ENCODE results near the gene C5orf52.

The C5orf52 gene

DNA sequence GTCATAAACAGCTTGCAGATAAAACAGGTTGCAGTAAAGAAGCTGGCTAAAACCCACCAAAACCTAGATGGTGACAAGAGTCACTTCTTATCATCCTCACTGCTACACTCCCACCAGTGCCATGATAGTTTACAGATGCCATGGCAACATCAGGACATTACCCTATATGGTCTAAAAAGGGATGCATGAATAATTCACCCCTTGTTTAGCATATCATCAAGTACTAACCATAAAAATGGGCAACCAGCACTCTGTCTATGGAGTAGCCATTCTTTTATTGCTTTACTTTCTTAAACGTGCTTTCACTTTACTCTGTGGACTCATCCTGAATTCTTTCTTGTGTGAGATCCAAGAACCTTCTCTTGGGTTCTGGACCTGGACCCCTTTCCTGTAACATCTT is 12.4 kb upstream of the C5orf52 start:
- CTCF ChIA-PET = no interaction called here
- no peak for DNase-seq (ENCODE audit: extremely low spot score)
- TF ChIP-seq FOXA1 (IDR thresholded peaks at IDR 0.05) (no peak), ZNF384 (IDR thresholded peaks at IDR 0.05) (no peak), SUZ12 (IDR thresholded peaks at IDR 0.05) (no peak), HDGF (IDR thresholded peaks at IDR 0.05; ENCODE audit: borderline replicate concordance) (no peak), ELF4 (IDR thresholded peaks at IDR 0.05) (no peak), SP1 (IDR thresholded peaks at IDR 0.05) (no peak), ARNT (IDR thresholded peaks at IDR 0.05) (no peak), LEF1 (IDR thresholded peaks at IDR 0.05; ENCODE audit: borderline replicate concordance) (no peak), CTBP1 (IDR thresholded peaks at IDR 0.05; ENCODE audit: borderline replicate concordance) (no peak), L3MBTL2 (conservative IDR thresholded peaks at IDR 0.05) (no peak), NFRKB (IDR thresholded peaks at IDR 0.05) (no peak), TARDBP (IDR thresholded peaks at IDR 0.05) (no peak), FOXK2 (IDR thresholded peaks at IDR 0.05) (no peak), FOXM1 (IDR thresholded peaks at IDR 0.05; ENCODE audit: borderline replicate concordance) (no peak)
- TF ChIP-seq, protein P1, sequence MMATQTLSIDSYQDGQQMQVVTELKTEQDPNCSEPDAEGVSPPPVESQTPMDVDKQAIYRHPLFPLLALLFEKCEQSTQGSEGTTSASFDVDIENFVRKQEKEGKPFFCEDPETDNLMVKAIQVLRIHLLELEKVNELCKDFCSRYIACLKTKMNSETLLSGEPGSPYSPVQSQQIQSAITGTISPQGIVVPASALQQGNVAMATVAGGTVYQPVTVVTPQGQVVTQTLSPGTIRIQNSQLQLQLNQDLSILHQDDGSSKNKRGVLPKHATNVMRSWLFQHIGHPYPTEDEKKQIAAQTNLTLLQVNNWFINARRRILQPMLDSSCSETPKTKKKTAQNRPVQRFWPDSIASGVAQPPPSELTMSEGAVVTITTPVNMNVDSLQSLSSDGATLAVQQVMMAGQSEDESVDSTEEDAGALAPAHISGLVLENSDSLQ (IDR thresholded peaks at IDR 0.05) = no peak
- POLR2A ChIA-PET = no interaction called here

DNA sequence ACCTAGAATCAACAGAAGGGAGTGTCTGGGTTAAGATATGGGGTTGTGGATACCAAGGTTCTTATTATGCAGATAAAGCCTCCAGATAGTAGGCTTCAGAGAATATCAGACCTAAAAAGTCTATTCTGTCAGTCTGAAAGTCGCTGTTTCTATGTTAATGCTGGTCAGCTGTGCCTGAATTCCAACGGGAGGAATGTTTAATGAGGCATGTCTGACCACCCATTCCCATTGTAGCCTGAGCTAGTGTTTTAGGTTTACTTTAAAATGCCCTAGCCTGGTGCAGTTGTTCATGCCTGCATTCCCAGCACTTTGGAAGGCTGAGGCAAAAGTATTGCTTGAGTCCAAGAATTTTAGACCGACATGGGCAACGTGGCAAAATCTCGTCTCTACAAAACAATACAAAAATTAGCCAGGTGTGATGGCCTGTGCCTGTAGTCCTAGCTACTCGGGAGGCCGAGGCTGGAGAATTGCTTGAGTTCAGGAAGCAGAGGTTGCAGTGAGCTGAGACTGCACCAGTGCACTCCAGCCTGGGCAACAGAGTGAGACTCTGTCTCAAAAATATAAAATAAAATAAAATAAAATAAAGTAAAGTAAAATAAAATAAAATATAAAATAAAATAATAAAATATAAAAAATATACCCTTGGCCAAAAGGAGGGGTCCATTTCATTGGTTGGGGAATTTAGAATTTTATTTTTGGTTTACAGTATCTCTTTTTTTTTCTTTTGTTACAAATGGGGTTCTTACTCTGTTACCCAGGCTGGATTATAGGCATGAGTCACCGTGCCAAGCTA is 11.3 kb upstream of the C5orf52 start:
- no peak for DNase-seq (ENCODE audit: extremely low spot score)
- TF ChIP-seq FOXK2 (IDR thresholded peaks at IDR 0.05) = no peak
- TF ChIP-seq HDGF (IDR thresholded peaks at IDR 0.05; ENCODE audit: borderline replicate concordance) = no peak
- TF ChIP-seq CTBP1 (IDR thresholded peaks at IDR 0.05; ENCODE audit: borderline replicate concordance) = no peak
- TF ChIP-seq TARDBP (IDR thresholded peaks at IDR 0.05) = no peak
- TF ChIP-seq NFRKB (IDR thresholded peaks at IDR 0.05) = no peak
- TF ChIP-seq ZNF384 (IDR thresholded peaks at IDR 0.05) = no peak
- TF ChIP-seq, protein P1 (IDR thresholded peaks at IDR 0.05) = no peak
- TF ChIP-seq ELF4 (IDR thresholded peaks at IDR 0.05) = no peak
- TF ChIP-seq SP1 (IDR thresholded peaks at IDR 0.05) = no peak
- no peak for TF ChIP-seq SUZ12 (IDR thresholded peaks at IDR 0.05)
- no peak for TF ChIP-seq FOXM1 (IDR thresholded peaks at IDR 0.05; ENCODE audit: borderline replicate concordance)
- TF ChIP-seq LEF1 (IDR thresholded peaks at IDR 0.05; ENCODE audit: borderline replicate concordance) = no peak
- POLR2A ChIA-PET = no interaction called here
- CTCF ChIA-PET = no interaction called here

DNA sequence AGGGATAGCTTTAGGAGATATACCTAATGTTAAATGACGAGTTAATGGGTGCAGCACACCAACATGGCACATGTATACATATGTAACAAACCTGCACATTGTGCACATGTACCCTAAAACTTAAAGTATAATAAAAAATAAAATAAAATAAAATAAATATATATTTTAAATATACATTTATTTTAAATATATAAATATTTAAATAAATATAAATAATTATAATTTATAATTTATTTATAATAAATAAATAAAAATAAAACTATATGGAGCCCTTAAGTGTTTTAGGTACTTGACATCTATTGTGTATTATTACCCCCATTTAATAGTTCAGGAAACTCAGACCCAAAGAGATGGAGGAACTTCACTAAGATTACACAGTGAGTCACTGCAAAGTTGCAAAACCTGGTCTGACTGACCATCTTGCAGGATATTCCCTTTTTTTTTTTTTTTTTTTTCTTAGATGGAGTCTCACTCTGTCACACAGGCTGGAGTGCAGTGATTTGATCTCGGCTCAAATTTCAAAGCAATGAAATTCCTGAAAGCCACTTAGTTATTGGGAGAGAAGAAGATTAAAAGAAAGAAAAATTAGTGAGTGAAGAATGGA is 5.8 kb upstream of the C5orf52 start:
- ChIA-PET POLR2A (no interaction called here), CTCF (interaction anchor here (0.7 kb wide), 1 partner anchor 78 kb away, joined by 4 read pairs; no protein-coding TSS in a partner anchor)
- DNase-seq (ENCODE audit: extremely low spot score) = no peak
- peak; percentile 34; the same call in 1 of the 2 replicates for TF ChIP-seq ZNF384 (IDR thresholded peaks at IDR 0.05)
- no peak for TF ChIP-seq NFRKB (IDR thresholded peaks at IDR 0.05)
- no peak for TF ChIP-seq SP1 (IDR thresholded peaks at IDR 0.05)

DNA sequence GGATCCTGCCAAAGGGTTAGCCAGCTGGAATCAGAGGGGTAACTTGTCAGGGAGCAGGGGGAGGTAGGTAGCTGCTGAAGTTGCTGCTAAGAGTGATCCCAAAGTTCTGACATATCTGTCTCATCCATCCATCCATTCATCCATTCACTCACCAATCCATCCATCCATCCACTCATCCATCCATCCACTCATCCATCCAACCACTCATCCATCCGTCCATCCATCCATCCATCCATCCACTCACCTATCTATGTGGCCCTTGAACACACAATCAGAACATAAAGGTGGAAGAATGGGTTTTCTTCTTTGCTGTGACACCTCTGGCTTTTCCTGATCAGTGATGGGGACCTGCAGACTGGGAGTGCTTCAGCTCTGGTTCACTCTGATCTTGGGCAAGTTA is 3.0 kb upstream of the C5orf52 start:
- no peak for DNase-seq (ENCODE audit: extremely low spot score)
- TF ChIP-seq BHLHE40 (IDR thresholded peaks at IDR 0.05; ENCODE audit: borderline replicate concordance) (no peak), ARNT (IDR thresholded peaks at IDR 0.05) (no peak), CTBP1 (IDR thresholded peaks at IDR 0.05; ENCODE audit: borderline replicate concordance) (no peak), FOXM1 (IDR thresholded peaks at IDR 0.05; ENCODE audit: borderline replicate concordance) (no peak), FOXA1 (IDR thresholded peaks at IDR 0.05) (no peak), ELF4 (IDR thresholded peaks at IDR 0.05) (no peak), NFRKB (IDR thresholded peaks at IDR 0.05) (no peak), FOXK2 (IDR thresholded peaks at IDR 0.05) (no peak), HDGF (IDR thresholded peaks at IDR 0.05; ENCODE audit: borderline replicate concordance) (no peak), SP1 (IDR thresholded peaks at IDR 0.05) (no peak), L3MBTL2 (conservative IDR thresholded peaks at IDR 0.05) (no peak), ZNF384 (IDR thresholded peaks at IDR 0.05) (no peak), LEF1 (IDR thresholded peaks at IDR 0.05; ENCODE audit: borderline replicate concordance) (no peak)
- TF ChIP-seq, protein P1 (IDR thresholded peaks at IDR 0.05) = no peak
- CTCF ChIA-PET = interaction anchor here (0.6 to 1.9 kb wide), 3 partner anchors 52 to 326 kb away, joined by 3 to 6 read pairs (median 5); partner anchors contain the start of gene LSM11
- POLR2A ChIA-PET = interaction anchor here (0.6 kb wide), 1 partner anchor 73 kb away, joined by 5 read pairs; no protein-coding TSS in a partner anchor

DNA sequence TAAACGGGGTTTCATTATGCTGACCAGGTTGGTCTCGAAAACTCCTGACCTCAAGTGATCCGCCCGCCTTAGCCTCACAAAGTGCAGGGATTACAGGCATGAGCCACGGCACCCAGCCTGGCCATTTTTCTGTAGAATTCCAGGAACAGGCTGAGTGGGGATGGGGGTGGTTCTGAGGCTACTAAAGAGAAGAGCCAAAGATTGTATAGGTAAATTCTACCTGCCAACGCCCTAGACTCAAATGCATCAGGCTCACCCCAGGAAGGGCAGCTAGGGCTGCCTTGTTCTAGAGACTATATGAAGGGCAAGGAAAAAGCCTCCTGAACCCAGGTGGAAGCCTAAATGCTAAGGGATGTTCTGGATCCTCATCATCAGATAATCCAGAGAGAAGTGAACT is 1.6 kb upstream of the C5orf52 start:
- TF ChIP-seq TARDBP (IDR thresholded peaks at IDR 0.05) (no peak), ZNF384 (IDR thresholded peaks at IDR 0.05) (no peak), FOXA1 (IDR thresholded peaks at IDR 0.05) (no peak), FOXK2 (IDR thresholded peaks at IDR 0.05) (no peak), L3MBTL2 (conservative IDR thresholded peaks at IDR 0.05) (no peak), NFRKB (IDR thresholded peaks at IDR 0.05) (no peak), LEF1 (IDR thresholded peaks at IDR 0.05; ENCODE audit: borderline replicate concordance) (no peak), ARNT (IDR thresholded peaks at IDR 0.05) (no peak), CTBP1 (IDR thresholded peaks at IDR 0.05; ENCODE audit: borderline replicate concordance) (no peak), ELF4 (IDR thresholded peaks at IDR 0.05) (no peak), SUZ12 (IDR thresholded peaks at IDR 0.05) (no peak), BHLHE40 (IDR thresholded peaks at IDR 0.05; ENCODE audit: borderline replicate concordance) (no peak), FOXM1 (IDR thresholded peaks at IDR 0.05; ENCODE audit: borderline replicate concordance) (no peak)
- TF ChIP-seq, protein P1 (IDR thresholded peaks at IDR 0.05) = no peak
- DNase-seq (ENCODE audit: extremely low spot score) = no peak
- ChIA-PET POLR2A (no interaction called here), CTCF (interaction anchor here (0.6 to 1.9 kb wide), 2 partner anchors 72 to 74 kb away, joined by 5 to 6 read pairs; partner anchors contain the start of gene LSM11)
